CD4-positive, alpha-beta T cell treated with Interferon gamma for 1 hour (primary cell): Measurements from ENCODE around the gene IL17A.
"Not testable (repeated sequence)": the region's sequence is repeated elsewhere in the genome, so short reads cannot be mapped to it uniquely, and the experiment has no call there.

ENCODE experiments used
- DNase-seq: peaks from one replicate; pipeline ENCODE4 v3.0.0-alpha.2; 2020

The IL17A gene

DNA sequence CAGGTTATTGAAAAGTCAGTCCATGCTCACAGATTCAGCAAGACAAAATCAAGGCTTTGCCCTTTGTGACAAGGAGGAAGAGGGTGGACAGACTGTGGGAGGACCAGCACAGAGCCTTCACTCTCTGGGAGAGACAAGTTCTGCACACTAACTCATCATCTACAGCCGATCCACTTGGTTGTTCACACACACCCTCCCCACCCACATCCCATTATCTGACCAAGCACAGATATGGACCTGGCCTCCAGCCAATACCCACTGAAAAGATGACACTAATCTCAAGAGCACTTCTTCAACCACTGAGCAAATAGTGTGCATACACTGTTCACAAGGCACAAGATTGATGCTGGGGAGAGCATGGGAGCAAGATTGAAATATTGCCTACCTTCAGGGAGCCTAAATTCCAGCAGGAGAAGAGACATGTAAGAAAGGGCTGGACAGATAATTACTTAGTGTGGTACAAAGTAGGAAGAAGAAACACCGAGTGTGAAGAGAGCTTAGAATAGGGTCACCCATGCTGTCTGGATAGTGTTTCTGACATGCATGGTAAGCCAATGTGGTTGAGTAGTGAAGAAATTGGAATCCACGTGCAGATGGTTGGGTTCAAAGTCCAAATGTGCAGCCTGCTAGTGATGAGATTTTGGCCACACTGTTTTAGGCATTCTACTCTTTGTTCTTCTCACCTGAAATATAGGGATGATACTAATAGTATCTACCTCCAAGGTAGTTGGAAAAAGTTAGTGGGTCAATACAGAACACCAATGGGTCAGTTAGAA lies 21.7 kb upstream of the IL17A start:
- no peak for DNase-seq

DNA sequence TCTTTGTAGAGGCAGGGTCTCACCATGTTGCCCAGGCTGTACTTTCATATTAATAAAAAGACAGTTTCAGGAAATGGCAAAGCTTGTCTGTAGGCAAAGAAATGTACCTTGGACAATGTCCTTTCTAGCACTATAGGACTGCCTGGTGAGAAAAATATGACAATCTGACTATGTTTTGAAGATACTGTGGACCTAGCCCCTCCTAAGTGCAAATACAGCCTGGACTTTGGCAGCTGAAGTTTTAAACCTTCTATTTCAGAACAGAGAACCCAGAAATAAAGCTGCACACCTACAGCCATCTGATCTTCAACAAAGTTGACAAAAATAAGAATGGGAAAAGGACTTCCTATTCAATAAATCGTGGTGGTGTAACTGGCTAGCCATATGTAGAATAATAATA lies 18.9 kb upstream of the IL17A start:
- DNase-seq: no peak

DNA sequence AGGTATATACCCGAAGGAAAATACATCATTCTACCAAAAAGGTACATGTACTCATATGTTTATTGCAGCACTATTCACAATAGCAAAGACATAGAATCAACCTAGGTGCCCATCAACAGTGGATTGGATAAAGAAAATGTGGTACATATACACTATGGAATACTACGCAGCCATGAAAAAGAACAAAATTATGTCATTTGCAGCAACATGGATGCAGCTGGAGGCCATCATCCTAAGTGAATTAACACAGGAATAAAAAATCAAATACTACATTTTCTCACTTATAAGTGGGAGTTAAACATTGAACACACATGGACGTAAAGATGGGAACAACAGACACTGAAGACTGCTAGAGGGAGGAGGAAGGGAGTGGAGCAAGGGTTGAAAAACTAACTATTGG lies 17.8 kb upstream of the IL17A start:
- not testable (repeated sequence) for DNase-seq

DNA sequence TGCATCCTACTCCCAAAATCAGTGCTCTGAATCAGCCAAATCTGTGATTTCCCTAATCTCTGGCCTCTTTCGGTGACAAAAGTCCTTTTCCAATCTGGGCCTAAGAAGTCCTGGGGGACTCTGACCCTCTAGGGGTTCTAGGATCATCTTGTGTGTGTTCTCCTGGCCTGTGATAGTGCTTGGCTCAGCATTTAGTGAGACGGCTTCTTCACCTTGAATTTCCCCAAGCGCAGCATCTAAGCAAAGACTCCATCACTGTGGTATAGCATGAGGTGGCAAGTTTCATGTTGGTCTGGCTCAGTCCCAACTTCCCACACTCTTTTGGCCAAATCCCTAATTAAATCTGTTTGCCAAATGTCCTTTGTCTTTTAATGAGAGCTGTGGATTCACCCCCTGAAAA lies 12.1 kb upstream of the IL17A start:
- DNase-seq: no peak

DNA sequence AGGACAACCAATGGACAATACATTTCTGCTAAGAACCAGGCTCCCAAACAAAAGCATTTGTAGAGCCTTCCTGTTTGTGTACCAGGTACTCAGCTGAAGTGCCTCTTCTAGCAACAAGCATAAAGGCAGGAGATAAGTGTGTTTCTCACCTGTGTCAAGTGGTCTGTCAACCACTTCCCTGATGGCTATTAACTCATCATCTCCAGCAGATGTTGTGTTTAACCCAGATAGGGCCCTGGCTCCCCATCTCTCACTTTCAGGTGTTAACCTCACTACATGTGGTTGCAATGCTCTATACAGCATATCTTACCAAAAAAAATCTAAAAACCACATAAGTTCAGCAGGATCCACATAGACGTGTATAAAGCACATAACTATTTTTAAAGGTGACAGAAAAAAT lies 9.6 kb upstream of the IL17A start:
- DNase-seq: peak; percentile 4

DNA sequence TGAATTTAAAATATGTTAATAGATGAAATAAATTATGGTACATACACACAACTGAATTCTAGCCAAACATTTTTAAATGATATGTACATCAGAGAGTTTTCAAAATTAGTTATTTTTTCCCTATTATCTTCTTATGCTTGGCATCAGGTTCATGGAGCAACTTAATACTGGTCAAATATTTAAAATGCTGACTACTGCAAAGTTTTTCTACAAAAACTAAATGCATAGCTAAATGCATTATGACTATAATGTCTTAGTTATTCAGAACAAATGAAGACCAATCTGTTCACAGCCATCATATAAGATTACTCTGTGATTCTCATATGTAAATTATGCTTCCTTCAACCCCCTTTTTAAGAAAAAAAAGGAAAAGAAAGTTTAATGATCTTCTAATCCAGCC lies 8.2 kb upstream of the IL17A start:
- no peak for DNase-seq

DNA sequence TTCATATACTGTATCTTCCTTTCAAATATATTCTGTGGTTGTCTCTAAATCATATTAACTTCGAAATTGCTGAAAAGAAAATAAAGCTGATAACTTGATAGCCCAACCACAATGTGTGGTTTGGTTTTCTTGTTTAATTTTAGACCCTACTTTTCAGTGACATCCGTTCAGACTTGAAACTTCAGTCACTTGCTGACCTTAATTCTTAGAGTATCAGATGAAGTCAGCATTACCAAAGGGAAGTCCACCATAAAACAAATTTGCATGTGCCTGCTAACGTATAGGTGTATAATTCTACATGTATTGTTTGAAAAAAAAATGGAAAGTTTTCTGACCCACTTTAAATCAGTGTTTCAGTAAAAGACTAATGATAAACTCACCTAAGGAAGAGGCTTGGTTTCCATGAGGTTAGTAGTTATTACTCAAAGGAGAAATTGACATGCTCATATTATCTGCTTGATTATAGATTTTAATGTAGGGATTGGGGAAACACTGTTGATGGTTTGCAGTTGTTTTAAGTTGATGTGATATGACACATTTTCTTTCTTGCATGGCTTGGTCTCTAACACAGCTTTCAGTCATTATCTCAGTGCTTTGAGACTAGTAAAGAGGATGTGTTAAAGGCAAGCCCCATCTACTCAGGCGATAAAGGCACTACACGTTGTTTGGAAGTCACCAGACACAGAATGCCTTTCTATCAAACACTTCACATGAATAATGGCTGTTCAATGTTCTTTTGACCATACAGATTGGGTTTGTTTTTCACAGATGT lies 5.2 kb upstream of the IL17A start:
- DNase-seq: no peak

DNA sequence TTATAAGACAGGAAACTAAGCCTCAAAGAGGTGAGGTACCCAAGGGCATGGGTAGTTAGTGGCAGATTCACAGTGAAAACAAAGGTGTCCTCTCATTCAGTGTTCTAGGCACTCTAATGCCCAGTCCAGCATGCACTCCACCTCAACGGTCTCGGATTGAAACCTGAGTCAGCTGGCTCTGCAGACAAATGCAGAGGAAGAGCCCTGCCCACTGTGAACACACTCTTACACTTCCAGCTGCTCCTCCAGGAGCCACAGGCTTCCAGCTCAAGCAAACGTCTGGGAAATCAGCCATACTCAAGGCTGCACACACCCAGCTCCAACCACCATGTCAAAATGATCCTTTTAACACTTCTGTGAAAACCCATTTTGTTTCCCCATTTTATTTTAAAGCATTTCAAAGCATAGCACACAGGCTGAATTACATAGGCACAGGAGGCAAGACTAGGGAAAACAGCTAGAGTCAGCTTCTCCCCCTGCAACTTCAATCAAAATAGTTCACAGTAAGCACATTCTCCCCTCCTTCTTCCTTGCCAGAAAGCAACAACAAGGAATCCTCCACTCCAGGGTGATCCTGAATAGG lies 3.0 kb upstream of the IL17A start:
- no peak for DNase-seq

DNA sequence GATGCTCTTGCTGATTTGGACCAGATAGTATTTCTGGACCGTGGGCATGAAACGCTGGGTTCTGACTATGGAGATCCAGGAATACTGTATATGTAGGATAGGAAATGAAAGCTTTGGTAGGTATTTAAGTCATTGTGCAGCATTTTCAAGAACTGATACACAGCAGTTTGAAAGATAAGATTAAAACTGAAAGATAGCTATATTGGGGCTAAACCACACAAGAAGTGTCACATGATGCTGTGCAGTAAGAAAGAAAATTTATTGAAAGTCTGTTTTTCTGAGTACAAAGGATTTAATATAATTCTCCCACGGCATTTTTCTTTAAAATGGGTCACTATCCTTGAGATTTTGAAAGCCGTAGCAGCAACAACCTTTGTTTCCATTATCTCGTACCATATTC lies 305 bp downstream of the IL17A start:
- DNase-seq: no peak

DNA sequence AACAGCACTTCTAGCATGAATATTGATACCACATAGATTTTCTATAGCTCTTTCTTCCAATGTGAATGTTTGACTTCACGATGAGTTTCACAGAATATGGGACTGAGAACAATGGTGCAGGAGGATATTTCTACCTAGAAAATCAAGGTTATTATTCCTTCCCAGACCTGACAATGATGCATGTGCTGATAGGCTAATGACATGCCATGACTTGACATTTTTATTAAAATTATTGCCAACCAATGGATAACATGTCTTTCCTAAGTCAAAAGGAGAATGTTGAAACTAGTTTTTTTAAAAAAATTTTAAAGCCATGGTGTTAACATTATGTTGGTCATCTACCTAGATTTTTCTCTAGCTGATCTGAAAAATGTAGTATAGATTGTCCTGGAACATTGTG lies 923 bp downstream of the IL17A start:
- no peak for DNase-seq

DNA sequence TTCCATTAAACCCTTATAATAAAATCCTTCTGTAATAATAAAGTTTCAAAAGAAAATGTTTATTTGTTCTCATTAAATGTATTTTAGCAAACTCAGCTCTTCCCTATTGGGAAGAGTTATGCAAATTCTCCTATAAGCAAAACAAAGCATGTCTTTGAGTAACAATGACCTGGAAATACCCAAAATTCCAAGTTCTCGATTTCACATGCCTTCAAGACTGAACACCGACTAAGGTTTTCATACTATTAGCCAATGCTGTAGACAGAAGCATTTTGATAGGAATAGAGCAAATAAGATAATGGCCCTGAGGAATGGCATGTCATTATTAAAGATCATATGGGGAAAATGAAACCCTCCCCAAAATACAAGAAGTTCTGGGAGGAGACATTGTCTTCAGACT lies 3.8 kb downstream of the IL17A start:
- DNase-seq: no peak

DNA sequence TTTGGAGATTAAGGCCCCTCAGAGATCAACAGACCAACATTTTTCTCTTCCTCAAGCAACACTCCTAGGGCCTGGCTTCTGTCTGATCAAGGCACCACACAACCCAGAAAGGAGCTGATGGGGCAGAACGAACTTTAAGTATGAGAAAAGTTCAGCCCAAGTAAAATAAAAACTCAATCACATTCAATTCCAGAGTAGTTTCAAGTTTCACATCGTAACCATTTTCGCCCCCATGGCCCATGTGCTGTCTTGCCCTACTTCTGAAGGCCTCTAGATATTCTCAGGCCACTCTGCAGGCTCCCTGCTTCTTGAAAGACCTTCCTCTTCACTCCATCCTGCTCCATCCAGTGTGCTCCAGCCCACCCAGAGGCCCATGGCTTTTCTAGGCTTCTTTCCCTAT lies 4.2 kb downstream of the IL17A start:
- DNase-seq: no peak

DNA sequence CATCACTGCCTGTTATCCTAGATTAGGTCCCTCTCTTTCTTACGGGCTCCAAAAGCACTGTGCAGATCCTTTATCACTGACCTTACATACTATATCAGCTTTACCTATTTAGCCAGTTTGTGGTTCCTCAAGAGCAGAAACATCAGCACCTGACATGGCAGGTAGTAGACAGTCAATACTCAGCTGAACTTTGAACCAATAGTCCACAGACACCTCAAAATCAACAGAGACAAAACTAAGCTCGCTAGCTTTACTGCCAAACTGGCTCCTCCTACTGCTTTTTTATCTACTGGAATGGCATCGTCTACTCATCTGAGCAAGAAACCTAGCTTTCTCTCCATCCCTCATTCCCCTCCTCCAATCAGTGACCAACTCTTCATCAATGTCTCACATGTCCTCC lies 5.6 kb downstream of the IL17A start:
- DNase-seq: no peak

DNA sequence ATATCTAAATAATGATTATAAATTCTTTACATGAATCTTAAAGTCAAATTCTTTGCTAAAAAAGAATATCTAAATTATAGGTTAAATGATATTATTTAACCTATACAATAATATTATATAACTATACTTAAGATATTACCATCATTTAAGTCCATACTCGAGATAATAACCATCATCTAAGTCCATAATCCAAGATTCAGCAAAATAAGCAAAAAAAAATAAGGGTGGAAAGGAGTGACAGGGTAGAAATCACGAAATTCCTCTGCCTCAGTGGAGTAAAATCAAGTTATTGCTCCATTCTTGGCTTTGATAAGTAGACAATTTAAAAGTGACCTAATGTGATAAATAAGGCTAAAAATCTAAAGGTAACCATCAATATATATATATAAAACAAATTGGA lies 9.7 kb downstream of the IL17A start:
- no peak for DNase-seq

DNA sequence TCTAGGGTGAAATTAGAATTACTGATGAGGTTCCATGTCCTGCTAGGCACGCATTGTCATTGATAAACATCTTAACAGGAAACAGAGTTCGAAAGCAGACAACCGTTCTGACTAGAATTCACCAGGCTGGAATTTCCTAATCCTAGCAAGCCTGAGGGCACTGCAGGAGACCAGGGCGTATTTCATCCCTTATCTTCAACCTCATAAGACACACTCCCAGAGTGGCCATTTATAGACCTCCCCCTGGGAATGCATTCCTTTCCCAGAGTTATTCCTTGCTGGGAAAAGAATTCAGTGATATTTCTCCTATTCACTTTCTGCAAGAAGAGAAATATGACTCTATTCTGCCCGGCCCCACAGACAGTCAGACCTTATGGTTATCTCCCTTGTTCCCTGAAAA lies 13.9 kb downstream of the IL17A start:
- not testable (repeated sequence) for DNase-seq

DNA sequence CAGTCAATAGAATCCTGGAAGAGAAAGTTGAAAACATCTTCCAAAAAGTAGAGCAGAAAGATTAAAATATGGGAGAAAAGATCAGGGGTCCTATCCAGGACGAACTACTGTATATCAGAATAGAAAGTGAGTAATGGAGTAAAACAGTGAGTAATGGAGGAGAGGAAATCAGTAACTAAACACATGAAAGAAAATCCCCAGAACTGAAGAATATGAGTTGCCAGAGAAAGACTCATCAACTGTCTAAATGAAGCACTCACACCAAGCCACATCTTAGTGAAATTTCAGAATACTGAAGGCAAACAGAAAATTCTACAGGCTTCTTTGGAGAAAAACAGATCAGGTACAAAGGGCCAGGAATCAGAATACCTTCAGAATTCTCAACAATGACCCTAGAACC lies 14.9 kb downstream of the IL17A start:
- DNase-seq: no peak

DNA sequence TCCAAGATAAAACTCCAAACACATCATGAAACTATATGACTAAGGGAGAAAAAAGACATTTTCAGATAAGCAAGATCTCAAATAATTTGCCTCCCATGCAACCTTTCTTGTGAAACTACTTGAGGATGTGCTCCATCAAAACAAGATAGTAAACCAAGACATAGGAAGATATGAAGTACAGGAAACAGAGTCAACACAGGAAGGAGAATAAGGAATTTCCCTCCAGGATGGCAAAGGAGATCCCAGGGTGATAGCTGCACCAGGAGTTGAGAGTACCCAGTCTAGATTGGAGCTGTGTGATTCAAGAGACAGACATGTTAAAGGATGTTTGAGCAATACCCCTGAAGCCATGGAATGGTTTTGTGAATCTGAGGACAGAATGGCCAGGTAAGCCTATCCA lies 15.3 kb downstream of the IL17A start:
- DNase-seq: no peak

DNA sequence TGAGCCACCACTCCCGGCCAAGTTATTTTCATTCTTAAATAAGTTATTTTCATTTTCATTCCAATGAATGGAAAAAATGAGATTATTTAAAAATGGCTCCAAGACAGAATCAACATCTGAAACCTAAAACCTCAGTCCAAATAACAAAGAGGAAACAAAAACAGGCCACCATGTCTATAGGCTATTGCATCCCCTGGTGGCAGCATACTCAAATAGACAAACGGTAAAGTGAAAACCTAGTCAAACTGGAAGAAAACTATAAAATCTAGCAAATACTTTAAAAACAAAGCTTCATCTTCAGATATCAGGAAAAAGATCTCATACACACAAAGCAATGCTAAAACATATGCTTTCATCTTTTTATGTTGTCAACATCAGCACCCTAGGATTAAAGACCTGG lies 20.9 kb downstream of the IL17A start:
- no peak for DNase-seq

DNA sequence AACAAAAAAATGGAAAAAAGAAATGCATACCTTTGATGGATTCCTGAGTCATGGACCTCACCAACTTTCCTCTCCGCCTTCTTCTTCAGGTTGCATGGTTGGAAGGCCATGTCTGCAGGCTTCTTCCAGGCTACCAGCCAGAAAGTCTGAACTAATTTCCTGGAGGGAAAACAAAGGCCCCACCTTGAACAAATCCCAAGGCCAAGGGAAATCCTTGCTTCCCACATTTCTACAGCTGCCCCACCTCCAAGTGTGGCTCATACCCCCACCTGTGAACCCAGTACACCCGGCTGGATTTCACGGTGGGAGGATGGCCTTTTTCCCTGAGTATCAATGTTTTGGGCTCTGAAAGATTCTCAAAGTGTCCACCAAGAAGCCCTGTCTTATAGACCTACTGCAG lies 22.4 kb downstream of the IL17A start:
- no peak for DNase-seq

DNA sequence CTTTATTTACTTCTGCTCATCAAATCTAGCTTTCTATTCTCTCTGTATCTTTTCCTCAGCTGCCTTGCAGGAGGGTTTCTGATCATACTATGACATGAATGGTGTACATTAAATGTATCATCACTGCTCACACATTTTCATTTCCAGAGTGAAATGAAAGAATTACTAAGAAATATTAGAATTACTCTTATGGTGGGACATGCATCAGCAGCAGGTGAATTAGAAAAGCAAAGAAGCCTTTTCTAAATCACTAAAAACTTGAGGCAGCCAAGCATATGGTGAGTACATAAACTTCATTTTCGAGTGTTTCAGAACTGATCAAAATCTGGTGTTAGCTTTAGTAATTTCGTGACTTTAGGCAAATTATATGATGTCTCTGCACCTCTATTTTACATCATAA lies 23.6 kb downstream of the IL17A start:
- DNase-seq: no peak

DNA sequence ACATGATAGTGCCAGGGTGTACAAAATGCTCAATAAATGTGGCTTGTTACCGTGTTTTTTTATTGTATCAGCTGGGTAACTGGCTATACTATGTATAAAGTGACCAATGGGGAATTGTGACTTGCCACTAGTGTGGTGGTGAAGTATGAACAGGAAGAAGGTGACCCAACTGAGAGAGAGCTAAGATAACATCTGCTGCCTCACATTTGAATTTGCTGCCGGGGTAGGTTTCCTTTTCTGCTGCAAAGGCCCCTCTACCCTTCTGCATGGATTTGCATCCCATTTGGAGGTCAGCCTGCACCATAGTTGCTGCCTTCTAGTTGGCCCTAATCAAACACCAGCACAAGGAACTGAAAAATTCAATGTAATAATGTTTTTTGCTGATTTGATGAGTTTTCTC lies 24.1 kb downstream of the IL17A start:
- no peak for DNase-seq

DNA sequence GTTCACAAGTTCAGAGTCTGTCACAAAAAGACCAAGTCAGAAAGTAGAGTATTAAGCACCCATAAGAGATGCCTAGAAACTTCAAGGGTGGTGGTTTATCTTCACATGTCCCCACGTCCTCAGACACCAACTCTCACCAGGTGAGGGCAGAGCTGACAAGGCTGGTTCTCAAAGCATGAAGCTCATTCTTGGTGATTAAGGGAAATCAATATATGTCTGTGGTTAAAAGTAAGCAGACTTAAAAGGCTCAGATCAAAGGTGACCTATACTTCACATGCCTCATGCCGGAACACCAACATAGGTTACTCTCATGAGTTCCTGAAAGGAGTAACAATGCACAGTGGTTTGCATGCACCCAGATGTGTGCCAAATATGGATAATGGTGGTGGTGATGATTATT lies 27.0 kb downstream of the IL17A start:
- DNase-seq: no peak

DNA sequence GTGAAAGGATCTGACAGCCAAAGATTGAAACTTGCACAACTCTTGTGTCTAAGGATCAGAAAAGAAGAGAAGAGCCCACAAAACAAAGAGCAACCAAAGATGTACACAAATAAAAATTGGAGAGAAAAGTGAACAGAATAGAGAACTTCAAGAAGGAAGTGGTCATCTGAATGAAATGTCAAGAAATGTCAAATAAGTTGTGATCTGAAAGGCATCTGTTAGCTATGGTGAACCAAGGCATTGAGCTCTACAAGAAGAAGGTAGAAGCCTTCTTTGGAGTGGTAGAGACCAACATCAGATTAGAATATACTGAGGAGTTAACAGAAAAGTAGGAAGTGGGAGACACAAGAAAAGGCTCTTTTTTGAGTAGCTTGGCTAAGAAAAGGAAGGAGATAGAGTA lies 29.6 kb downstream of the IL17A start:
- DNase-seq: no peak

DNA sequence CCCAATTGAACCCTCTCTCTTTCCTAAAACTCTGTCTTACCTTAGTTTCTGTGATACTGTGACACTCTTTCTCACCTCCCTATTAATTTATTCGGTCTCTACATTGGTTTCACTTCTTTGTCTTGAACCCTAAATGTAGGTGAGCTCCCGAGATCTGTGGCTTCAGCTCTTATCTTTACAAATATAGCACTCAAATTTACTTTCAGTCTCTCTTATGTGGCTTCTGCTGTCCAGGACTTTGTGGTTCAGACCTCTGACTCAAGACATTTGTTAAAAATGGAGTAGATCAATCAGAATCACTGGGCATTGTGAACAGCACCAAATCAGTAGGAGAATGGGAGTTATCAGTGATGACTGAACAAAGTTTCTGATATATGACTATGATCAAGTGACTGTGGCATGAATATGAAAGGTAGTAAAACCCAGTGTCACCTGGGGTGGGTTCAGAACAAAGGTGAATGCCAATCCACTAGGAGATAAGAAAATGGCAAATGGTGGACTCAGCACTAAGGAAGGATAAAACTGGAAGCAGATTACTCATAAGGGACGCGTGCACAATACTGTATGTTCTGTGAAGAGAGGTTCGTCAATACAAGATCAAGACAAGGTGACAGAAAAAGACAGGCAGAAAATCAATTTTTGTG lies 30.9 kb downstream of the IL17A start:
- no peak for DNase-seq
